Posterior cingulate gyrus (tissue), 11 donors: ENCODE results near the gene PTGFR.

Experiments
- DNase-seq, 10 donors: peaks; one replicate each; pipeline versions ENCODE4 v3.0.0 to v3.0.0-alpha.2; 2020 to 2021; ENCODE audit warnings: mixed read lengths in 3 of 10
- intact Hi-C: fragments of 100-400 bp; cut with DNase I; formaldehyde crosslinking; loops from one replicate; pipeline ENCODE4 v1.15.1; 2023

Gene PTGFR

GRCh38 chr1:78577257-78578100, 86.7 kb downstream of the PTGFR start:
- no peak for DNase-seq

GRCh38 chr1:78586572-78586971, 95.8 kb downstream of the PTGFR start:
- intact Hi-C loops = no loop called here
- DNase-seq = no peak

More at GRCh38 chr1:78577257-78578100, 86.7 kb downstream of the PTGFR start:
- intact Hi-C loops = no loop called here

- intact Hi-C loops = no loop called here
- DNase-seq = no peak
These were observed 96.4 kb downstream of the PTGFR start for GRCh38 chr1:78587211-78587610.
